CD4-positive, alpha-beta memory T cell (primary cell): ENCODE results near the gene SYNGR1. TPM values are rescaled to one million over a fixed set of nuclear protein-coding genes. Genes with fewer than 3 reads are reported as not detected.

Experiments
- CTCF ChIA-PET: fragments of 350-600 bp; sonication (Branson Sonifier 250); formaldehyde crosslinking; loops from one replicate; lab custom pipeline; 2021; ENCODE audit warnings: inconsistent platforms; ENCODE audit not compliant: partially characterized antibody; lab: Charles Lee
- POLR2A ChIA-PET: fragments of 350-600 bp; sonication (Branson Sonifier 250); formaldehyde crosslinking; loops from one replicate; lab custom pipeline; 2021; ENCODE audit not compliant: partially characterized antibody; lab: Charles Lee
- DNase-seq, 5 donors: peaks; one replicate each; pipeline versions ENCODE4 v3.0.0 to v3.0.0-alpha.2; 2020 to 2022; ENCODE audit warnings: mixed read lengths in 1 of 5
- H3K27ac ChIP-seq: one replicate; pipeline ENCODE4 v1.7.0; 2013; ENCODE audit warnings: low read depth, low read length
- H3K27me3 ChIP-seq: 2 replicates; pipeline ENCODE4 v1.7.0; 2013; ENCODE audit warnings: mild to moderate bottlenecking, low read length, moderate library complexity; ENCODE audit not compliant: insufficient read depth
- H3K36me3 ChIP-seq: 2 replicates; pipeline ENCODE4 v1.7.0; 2013; ENCODE audit warnings: mild to moderate bottlenecking, low read length, moderate library complexity; ENCODE audit not compliant: insufficient read depth
- H3K4me1 ChIP-seq: 2 replicates; pipeline ENCODE4 v1.7.0; 2013; ENCODE audit warnings: mild to moderate bottlenecking, low read length, moderate library complexity; ENCODE audit not compliant: insufficient read depth
- H3K4me3 ChIP-seq, 2 donors: one replicate each; pipeline ENCODE4 v1.7.0; 2013; ENCODE audit warnings: low read length in 2 of 2, mild to moderate bottlenecking in 1 of 2
- H3K9me3 ChIP-seq, 2 donors: one replicate each; pipeline ENCODE4 v1.7.0; 2013; ENCODE audit warnings: low read length in 2 of 2, control low read depth in 1 of 2; ENCODE audit not compliant: control insufficient read depth in 1 of 2
- H3K27ac Mint-ChIP-seq, 7 donors: one replicate each; pipeline ENCODE4 v1.8.0; 2020 to 2021; ENCODE audit warnings: mixed read lengths in 7 of 7, mild to moderate bottlenecking in 6 of 7, inconsistent platforms in 3 of 7, moderate library complexity in 3 of 7
- H3K27me3 Mint-ChIP-seq, 2 donors: one replicate each; pipeline ENCODE4 v1.8.0; 2020 to 2021; ENCODE audit warnings: mixed read lengths in 2 of 2
- H3K36me3 Mint-ChIP-seq, 2 donors: one replicate each; pipeline ENCODE4 v1.8.0; 2020 to 2021; ENCODE audit warnings: mixed read lengths in 2 of 2, inconsistent platforms in 1 of 2, mild to moderate bottlenecking in 1 of 2
- H3K4me1 Mint-ChIP-seq, 4 donors: one replicate each; pipeline ENCODE4 v1.8.0; 2020 to 2021; ENCODE audit warnings: mixed read lengths in 4 of 4, mild to moderate bottlenecking in 1 of 4
- H3K4me3 Mint-ChIP-seq, 8 donors: one replicate each; pipeline ENCODE4 v1.8.0; 2020 to 2021; ENCODE audit warnings: mixed read lengths in 8 of 8, mild to moderate bottlenecking in 7 of 8, moderate library complexity in 6 of 8, inconsistent platforms in 3 of 8
- H3K9me3 Mint-ChIP-seq, 8 donors: one replicate each; pipeline ENCODE4 v1.8.0; 2020 to 2021; ENCODE audit warnings: mixed read lengths in 8 of 8, mild to moderate bottlenecking in 5 of 8, inconsistent platforms in 3 of 8, moderate library complexity in 1 of 8
- intact Hi-C: fragments of 100-400 bp; cut with micrococcal nuclease; formaldehyde crosslinking; loops from one replicate; pipeline ENCODE4 v1.15.1; 2023
- polyA plus RNA-seq, 2 donors: library from polyadenylated mRNA; unstranded; fragments of 300-500 nt; fragmentation: Illumina TruSeq; gene quantifications; one replicate each; pipeline ENCODE4 v1.2.3, GENCODE V29; 2021
- total RNA-seq, 2 experiments: library from RNA; stranded (reverse); gene quantifications; one replicate each; pipeline ENCODE4 v1.2.3, GENCODE V29; 2021

Gene SYNGR1
- total and polyA plus RNA-seq, 4 experiments from 2014 or later, result 0.30 to 0.62 TPM; not detected in 2

DNA sequence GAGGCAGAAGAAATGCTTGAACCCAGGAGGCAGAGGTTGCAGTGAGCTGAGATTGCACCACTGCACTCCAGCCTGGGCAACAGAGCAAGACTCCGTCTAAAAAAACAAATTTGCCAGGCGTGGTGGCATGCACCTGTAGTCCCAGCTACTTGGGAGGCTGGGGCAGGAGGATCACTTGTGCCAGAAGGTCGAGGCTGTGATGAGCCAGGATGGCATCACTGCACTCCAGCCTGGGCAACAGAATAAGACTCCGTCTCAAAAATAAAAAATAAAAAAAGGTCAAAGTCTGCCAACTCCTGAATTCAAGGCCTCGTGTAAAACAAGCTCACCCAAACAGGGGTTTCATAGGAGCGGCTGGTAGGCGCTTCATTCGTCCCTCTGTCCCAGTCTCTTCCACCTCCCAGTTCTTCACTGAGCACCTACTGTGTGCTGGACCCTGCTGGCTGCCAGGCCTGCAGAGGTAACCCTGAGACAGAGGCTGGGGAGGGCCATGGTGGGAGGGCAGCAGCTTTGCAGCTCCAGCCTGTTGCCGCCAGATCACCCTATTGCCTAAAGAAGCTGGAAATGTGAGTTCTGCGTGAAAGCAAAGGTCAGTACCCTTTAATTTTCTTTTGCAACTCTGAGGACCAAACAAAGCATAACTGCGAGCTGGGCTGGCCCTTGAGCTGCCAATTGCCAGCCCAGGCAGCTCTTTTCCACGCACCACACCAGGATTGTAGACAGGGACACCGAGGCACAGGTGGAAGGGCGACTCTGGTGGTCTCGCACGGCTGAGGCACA is 45.7 kb upstream of the SYNGR1 start:
- POLR2A ChIA-PET, result interaction anchor here (0.8 to 4.7 kb wide), 3 partner anchors 15 to 153 kb away, joined by 3 to 27 read pairs (median 3); partner anchors contain the start of gene RPL3
- no peak overlapping the region for H3K27ac Mint-ChIP-seq
- intact Hi-C loops, result no loop called here
- Histone ChIP-seq H3K36me3 (no peaks in the 10 kb centered on the region), H3K9me3 (no peaks in the 10 kb centered on the region), H3K4me3 (no peak overlapping the region), H3K4me1 (peaks cover 15% of the 10 kb centered on the region), H3K27me3 (no peaks in the 10 kb centered on the region), H3K27ac (no peak overlapping the region)
- H3K4me1 Mint-ChIP-seq, result peaks cover 6 to 22% (median 11%) of the 10 kb centered on the region in 4 donors
- DNase-seq, result no peak
- H3K9me3 Mint-ChIP-seq, result no peaks in the 10 kb centered on the region
- H3K36me3 Mint-ChIP-seq, result no peaks in the 10 kb centered on the region
- H3K27me3 Mint-ChIP-seq, result peaks cover 10 to 11% of the 10 kb centered on the region in 2 donors
- H3K4me3 Mint-ChIP-seq, result no peak overlapping the region
- CTCF ChIA-PET, result interaction anchor here (0.6 to 6.5 kb wide), 3 partner anchors 12 to 134 kb away, joined by 3 to 162 read pairs (median 3); no protein-coding TSS in a partner anchor

DNA sequence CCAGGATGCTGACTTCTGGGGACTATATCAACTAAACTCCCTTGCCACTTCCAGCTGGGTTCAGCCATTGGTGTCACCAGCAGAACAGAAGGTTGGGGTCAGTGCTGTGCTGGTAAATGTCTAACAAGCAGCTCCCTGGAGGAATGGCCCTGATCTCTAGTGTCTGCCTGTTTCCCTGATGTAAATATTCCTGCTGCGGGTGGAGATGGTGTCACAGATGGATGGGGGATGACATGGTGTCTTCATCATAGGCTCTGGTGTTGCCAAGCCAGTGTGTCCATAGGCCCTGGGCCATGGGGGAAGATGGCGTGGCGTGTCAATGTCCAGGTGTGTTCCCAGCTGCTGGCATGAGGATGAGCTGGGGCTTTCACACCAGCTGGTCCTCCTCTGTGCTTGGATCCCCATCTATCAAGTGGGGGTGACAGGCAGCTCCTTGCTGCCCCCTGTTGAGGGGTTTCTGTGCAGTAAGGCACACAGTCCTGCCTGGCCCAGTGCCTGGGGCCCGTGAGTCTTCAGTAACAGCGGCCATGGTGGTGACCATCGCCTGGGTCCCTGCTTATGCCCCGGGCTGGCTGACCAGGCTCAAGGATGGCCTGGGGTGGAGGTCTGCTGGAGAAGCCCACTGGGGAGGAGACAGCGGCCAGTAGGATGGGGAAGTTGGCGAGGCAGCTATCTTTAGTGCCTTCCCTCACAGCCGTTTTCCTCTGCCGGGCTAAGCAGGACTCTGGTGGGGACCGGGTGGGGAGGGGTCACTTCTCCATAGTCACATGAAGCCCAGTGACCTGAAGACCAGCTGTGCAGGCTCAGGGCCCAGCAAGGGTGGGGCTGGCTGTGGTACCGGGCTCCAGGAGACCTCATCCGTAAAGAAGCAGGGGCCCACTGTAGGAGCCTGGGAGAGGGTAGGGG is 43.1 kb upstream of the SYNGR1 start:
- no peak overlapping the region for H3K4me3 Mint-ChIP-seq
- DNase-seq, result peak in 4 of 5 donors; percentile 32 to 45 (median 42)
- POLR2A ChIA-PET, result interaction anchor here (1.1 to 4.7 kb wide), 6 partner anchors 9 to 156 kb away, joined by 3 to 27 read pairs (median 8); partner anchors contain the start of genes PDGFB and RPL3
- Histone ChIP-seq H3K9me3 (no peaks in the 10 kb centered on the region), H3K4me1 (peaks cover 12% of the 10 kb centered on the region), H3K27me3 (no peaks in the 10 kb centered on the region), H3K4me3 (no peak overlapping the region), H3K36me3 (peaks cover 2% of the 10 kb centered on the region), H3K27ac (no peak overlapping the region)
- peaks cover 5 to 29% (median 11%) of the 10 kb centered on the region in 4 donors for H3K4me1 Mint-ChIP-seq
- CTCF ChIA-PET, result interaction anchor here (0.6 to 6.5 kb wide), 13 partner anchors 8 to 436 kb away, joined by 3 to 162 read pairs (median 3); partner anchors contain the start of gene RPL3
- peaks cover 0 to 7% of the 10 kb centered on the region in 2 donors for H3K36me3 Mint-ChIP-seq
- H3K27ac Mint-ChIP-seq, result peak overlapping the region in 1 of 7 donors; percentile 16
- H3K27me3 Mint-ChIP-seq, result peaks cover 0 to 2% of the 10 kb centered on the region in 2 donors
- intact Hi-C loops, result loop anchor here (1.0 to 2.0 kb wide), 3 partner anchors 91 to 300 kb away; no protein-coding TSS in a partner anchor
- H3K9me3 Mint-ChIP-seq, result no peaks in the 10 kb centered on the region

DNA sequence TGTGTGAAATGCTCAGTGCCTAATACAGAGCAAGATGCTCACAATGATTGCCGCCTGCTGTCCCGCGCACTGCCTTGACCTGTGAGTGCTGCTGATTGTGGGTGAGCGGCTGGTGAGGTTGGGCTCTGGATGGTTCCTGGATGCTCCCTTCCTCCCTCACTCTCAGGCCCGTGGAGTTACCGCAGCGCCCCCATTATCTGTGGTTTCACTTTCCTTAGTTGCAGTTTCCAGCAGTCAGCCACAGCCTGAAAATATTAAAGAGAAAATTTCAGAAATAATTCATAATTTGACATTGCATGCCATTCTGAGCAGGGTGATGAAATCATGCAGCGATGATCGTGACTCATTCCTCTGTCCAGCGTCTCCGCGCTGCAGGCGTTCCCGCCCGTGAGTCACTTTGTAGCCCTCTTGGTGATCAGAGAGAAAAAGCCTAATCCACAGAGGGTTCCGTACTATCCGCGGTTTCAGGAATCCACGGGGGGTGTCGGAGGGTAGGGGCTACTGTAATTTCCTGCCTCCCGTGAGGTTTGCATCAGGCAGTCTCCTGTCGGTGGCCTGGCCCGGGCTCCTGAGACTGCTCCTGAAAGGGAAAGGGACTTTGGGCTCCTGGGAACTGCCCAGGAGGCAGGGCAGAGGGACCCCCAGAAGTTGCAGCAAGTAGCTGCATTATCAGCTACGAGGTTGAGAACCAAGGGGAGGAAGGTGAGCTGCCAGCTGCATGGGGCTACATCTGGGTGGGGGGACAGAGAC is 41.0 kb upstream of the SYNGR1 start:
- peak overlapping the region in 3 of 8 donors; percentile 16 to 47 (median 30) for H3K4me3 Mint-ChIP-seq
- no peak overlapping the region for H3K4me3 ChIP-seq
- H3K9me3 Mint-ChIP-seq, result no peaks in the 10 kb centered on the region
- peaks cover 11 to 26% of the 10 kb centered on the region in 2 donors for H3K36me3 Mint-ChIP-seq
- no peak overlapping the region for H3K27ac ChIP-seq
- no peaks in the 10 kb centered on the region for H3K9me3 ChIP-seq
- peak overlapping the region in 6 of 7 donors; percentile 35 to 79 (median 70) for H3K27ac Mint-ChIP-seq
- DNase-seq, result no peak
- H3K4me1 Mint-ChIP-seq, result peaks cover 9 to 30% (median 15%) of the 10 kb centered on the region in 4 donors
- CTCF ChIA-PET, result interaction anchor here (1.4 to 12.4 kb wide), 5 partner anchors 94 to 174 kb away, joined by 3 to 477 read pairs (median 13); no protein-coding TSS in a partner anchor
- intact Hi-C loops, result no loop called here
- H3K36me3 ChIP-seq, result peaks cover 23% of the 10 kb centered on the region
- peaks cover 14% of the 10 kb centered on the region for H3K4me1 ChIP-seq
- POLR2A ChIA-PET, result interaction anchor here (0.8 to 12.5 kb wide), 4 partner anchors 11 to 137 kb away, joined by 3 to 433 read pairs (median 20); partner anchors contain the start of gene RPL3
- H3K27me3 Mint-ChIP-seq, result no peaks in the 10 kb centered on the region
- no peaks in the 10 kb centered on the region for H3K27me3 ChIP-seq

DNA sequence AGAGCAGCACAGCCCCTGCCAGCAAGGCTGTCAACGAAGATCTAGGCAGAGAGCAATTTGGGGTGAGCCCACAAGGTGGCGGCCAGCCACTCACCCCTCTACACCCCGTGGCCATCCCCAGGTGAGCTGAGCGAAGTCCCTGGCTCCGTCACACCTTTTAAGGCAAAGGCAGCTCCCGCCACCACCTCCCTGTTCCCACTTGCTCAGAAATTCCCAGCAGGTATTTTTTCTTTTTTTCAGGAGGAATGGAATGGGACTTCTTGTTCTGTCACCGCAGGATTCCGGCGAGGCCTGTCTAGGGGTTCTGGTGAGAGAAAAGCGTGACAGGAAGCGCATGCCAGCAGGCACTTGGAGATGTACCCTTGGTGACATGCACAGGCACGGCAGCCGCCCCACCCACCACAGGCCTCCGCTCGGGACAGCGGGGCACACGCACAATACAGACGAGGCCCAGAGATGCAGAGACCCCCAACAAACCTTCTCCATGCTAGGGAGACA is 40.4 kb upstream of the SYNGR1 start:
- Mint-ChIP-seq H3K36me3 (peaks cover 15 to 33% of the 10 kb centered on the region in 2 donors), H3K9me3 (no peaks in the 10 kb centered on the region), H3K4me3 (peak overlapping the region in 1 of 8 donors; percentile 47), H3K27ac (peak overlapping the region in 2 of 7 donors; percentile 70 to 72), H3K27me3 (no peaks in the 10 kb centered on the region), H3K4me1 (peaks cover 9 to 30% (median 15%) of the 10 kb centered on the region in 4 donors)
- DNase-seq, result no peak
- Histone ChIP-seq H3K36me3 (peaks cover 29% of the 10 kb centered on the region), H3K27ac (no peak overlapping the region), H3K27me3 (no peaks in the 10 kb centered on the region), H3K4me3 (no peak overlapping the region), H3K4me1 (peaks cover 20% of the 10 kb centered on the region), H3K9me3 (no peaks in the 10 kb centered on the region)
- ChIA-PET CTCF (interaction anchor here (1.4 to 12.4 kb wide), 4 partner anchors 94 to 174 kb away, joined by 3 to 477 read pairs (median 9); no protein-coding TSS in a partner anchor), POLR2A (interaction anchor here (0.8 to 12.5 kb wide), 4 partner anchors 10 to 137 kb away, joined by 3 to 433 read pairs (median 20); partner anchors contain the start of gene RPL3)
- intact Hi-C loops, result no loop called here

DNA sequence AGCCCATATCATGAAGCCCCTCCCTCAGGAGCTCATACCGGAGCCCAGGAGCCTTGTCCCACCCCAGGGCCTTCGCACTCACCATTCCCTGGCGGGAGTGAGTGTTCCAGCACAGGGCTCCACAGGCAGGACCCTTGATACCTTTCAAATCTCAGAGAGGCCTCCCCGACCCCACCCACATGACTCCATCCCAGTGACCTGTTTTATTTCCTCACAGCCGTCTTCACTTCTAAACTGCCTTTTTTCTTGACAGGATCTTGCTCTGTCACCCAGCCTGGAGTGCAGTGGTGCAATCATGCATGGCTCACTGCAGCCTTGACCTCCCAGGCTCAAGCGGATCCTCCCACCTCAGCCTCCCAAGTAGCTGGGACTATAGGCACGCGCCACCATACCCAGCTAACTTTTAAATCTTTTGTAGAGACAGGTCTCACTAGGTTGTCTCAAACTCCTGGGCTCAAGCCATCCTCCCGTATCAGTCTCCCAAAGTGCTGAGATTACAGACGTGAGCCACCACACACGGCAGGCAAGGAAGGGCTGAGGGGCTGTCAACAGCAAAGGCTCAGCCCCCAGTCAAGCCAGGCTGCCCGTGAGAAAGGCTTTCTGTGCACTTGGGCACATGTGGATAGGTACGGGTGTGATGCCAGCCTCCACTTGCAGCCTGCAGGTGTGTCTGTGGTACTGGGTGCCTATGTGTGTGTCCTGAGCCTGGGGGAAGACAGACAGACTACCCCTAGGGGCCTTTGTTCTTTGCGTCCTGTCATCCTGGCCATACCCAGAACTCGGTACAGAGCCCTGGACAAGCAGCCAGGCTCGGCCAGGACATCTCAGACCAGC is 39.7 kb upstream of the SYNGR1 start:
- Mint-ChIP-seq H3K4me3 (peak overlapping the region in 1 of 8 donors; percentile 31), H3K36me3 (peaks cover 21 to 38% of the 10 kb centered on the region in 2 donors), H3K27ac (peak overlapping the region in 4 of 7 donors; percentile 37 to 75 (median 64)), H3K9me3 (no peaks in the 10 kb centered on the region), H3K4me1 (peaks cover 9 to 30% (median 16%) of the 10 kb centered on the region in 4 donors), H3K27me3 (no peaks in the 10 kb centered on the region)
- ChIA-PET POLR2A (interaction anchor here (0.8 to 12.5 kb wide), 7 partner anchors 9 to 158 kb away, joined by 3 to 433 read pairs (median 7); partner anchors contain the start of gene RPL3), CTCF (interaction anchor here (0.5 to 12.4 kb wide), 13 partner anchors 8 to 310 kb away, joined by 3 to 477 read pairs (median 5); no protein-coding TSS in a partner anchor)
- Histone ChIP-seq H3K27me3 (no peaks in the 10 kb centered on the region), H3K9me3 (no peaks in the 10 kb centered on the region), H3K4me3 (no peak overlapping the region), H3K4me1 (peaks cover 27% of the 10 kb centered on the region), H3K36me3 (peaks cover 36% of the 10 kb centered on the region), H3K27ac (no peak overlapping the region)
- DNase-seq, result no peak
- intact Hi-C loops, result no loop called here
